K562 (cell line): ENCODE results near the gene LENEP. TPM values are rescaled to one million over a fixed set of nuclear protein-coding genes. Genes with fewer than 3 reads are reported as not detected.

Source experiments
- ZNF212 ChIP-seq: fragments of 450-650 bp; formaldehyde crosslinking; IDR thresholded peaks from 2 replicates; pipeline ENCODE4 v1.4.0; 2020; ENCODE audit warnings: mild to moderate bottlenecking
- ZNF644 ChIP-seq: fragments of 200-800 bp; sonication (Bioruptor generic); IDR thresholded peaks from 2 replicates; pipeline ENCODE4 v1.6.1; 2016; ENCODE audit warnings: low read depth, missing genetic modification characterization, missing compliant biosample characterization
- polyA plus RNA-seq, 8 experiments: library from polyadenylated mRNA; depleted of rRNA in 4 of 8; stranded (reverse) in 5 of 8; unstranded in 3 of 8; fragments of >200 nt; fragmentation: Nextera tagmentation in 2 of 8; fragmentation: Illumina TruSeq in 1 of 8; extraction: Ambion mirVana in 2 of 8; extraction: Trizol in 1 of 8; gene quantifications; 2 replicates each; pipeline versions ENCODE4 v1.2.1 to v1.2.3, GENCODE V29; 2011 to 2014; ENCODE audit warnings: inconsistent platforms in 1 of 8, missing spikeins in 1 of 8
- total RNA-seq, 7 experiments: library from RNA; depleted of rRNA in 6 of 7; stranded (reverse); fragments of >200 nt in 6 of 7; fragmentation: Illumina TruSeq in 2 of 7; extraction: Trizol in 2 of 7; gene quantifications; 2 replicates each; pipeline versions ENCODE4 v1.2.1 to v1.2.3, GENCODE V29; 2011 to 2021; ENCODE audit warnings: low replicate concordance in 1 of 7
- TF ChIP-seq, protein P1 (sequence below): fragments of 450-650 bp; IDR thresholded peaks from 2 replicates; pipeline ENCODE4 v1.6.1; 2016; ENCODE audit warnings: low read depth
- TF ChIP-seq, protein P2 (sequence below): fragments of 450-650 bp; formaldehyde crosslinking; IDR thresholded peaks from 2 replicates; pipeline ENCODE4 v1.4.0; 2020; ENCODE audit warnings: mild to moderate bottlenecking, moderate library complexity
- TF ChIP-seq, protein P3 (sequence below): fragments of 250-450 bp; sonication (Bioruptor Pico); IDR thresholded peaks from 2 replicates; pipeline ENCODE4 v1.5.0; 2021; ENCODE audit warnings: mild to moderate bottlenecking, borderline replicate concordance
- TF ChIP-seq, protein P4 (sequence below), 2 experiments: fragments of 450-650 bp; IDR thresholded peaks; 2 replicates each; pipeline ENCODE4 v1.6.1; 2018; ENCODE audit warnings: mild to moderate bottlenecking in 2 of 2, low read depth in 1 of 2; ENCODE audit not compliant: partially characterized antibody in 2 of 2
- TF ChIP-seq, protein P5 (sequence below): fragments of 250-450 bp; sonication (Bioruptor Pico); IDR thresholded peaks from 2 replicates; pipeline ENCODE4 v1.4.0; 2020; ENCODE audit warnings: mild to moderate bottlenecking, moderate library complexity

Gene LENEP
- total and polyA plus RNA-seq, 9 of the 15 experiments (the other 6 are each of a cell fraction or from before 2014, with no cell fraction given) = 0.23 to 0.87 (median 0.67) TPM; not detected in 5

DNA sequence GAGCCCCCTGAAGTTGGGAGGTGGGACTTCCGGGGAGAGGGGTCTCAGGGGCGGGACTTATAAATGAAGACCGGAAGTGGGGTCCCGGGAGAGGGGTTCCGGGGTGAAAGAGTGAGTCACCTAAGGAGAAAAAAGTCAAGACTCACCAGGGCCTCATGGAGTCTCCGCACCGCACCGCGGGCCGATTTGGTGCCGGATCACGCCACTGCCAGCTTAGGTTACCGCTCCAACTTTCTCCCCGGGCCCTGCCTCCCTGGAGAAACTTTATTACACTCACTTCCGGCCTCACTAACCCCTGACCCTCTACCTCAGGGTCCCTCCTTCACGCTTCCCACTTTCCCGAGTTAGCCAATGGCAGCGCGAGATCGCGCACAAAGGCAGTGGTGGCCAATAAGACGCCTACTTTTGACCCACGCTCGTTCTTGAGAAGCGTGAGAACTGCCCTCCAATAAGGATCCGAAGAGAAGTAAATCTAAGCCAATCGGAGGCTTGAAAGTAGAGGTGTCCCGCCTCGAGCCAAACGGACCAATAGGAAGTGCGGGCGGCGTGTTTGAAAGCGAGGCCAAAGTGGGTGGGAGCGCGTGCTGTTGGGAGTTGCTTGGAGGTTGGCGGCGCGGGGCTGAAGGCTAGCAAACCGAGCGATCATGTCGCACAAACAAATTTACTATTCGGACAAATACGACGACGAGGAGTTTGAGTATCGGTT lies 19.1 kb upstream of the LENEP start, which contains the start of gene CKS1B (continued):
- TF ChIP-seq, protein P1, sequence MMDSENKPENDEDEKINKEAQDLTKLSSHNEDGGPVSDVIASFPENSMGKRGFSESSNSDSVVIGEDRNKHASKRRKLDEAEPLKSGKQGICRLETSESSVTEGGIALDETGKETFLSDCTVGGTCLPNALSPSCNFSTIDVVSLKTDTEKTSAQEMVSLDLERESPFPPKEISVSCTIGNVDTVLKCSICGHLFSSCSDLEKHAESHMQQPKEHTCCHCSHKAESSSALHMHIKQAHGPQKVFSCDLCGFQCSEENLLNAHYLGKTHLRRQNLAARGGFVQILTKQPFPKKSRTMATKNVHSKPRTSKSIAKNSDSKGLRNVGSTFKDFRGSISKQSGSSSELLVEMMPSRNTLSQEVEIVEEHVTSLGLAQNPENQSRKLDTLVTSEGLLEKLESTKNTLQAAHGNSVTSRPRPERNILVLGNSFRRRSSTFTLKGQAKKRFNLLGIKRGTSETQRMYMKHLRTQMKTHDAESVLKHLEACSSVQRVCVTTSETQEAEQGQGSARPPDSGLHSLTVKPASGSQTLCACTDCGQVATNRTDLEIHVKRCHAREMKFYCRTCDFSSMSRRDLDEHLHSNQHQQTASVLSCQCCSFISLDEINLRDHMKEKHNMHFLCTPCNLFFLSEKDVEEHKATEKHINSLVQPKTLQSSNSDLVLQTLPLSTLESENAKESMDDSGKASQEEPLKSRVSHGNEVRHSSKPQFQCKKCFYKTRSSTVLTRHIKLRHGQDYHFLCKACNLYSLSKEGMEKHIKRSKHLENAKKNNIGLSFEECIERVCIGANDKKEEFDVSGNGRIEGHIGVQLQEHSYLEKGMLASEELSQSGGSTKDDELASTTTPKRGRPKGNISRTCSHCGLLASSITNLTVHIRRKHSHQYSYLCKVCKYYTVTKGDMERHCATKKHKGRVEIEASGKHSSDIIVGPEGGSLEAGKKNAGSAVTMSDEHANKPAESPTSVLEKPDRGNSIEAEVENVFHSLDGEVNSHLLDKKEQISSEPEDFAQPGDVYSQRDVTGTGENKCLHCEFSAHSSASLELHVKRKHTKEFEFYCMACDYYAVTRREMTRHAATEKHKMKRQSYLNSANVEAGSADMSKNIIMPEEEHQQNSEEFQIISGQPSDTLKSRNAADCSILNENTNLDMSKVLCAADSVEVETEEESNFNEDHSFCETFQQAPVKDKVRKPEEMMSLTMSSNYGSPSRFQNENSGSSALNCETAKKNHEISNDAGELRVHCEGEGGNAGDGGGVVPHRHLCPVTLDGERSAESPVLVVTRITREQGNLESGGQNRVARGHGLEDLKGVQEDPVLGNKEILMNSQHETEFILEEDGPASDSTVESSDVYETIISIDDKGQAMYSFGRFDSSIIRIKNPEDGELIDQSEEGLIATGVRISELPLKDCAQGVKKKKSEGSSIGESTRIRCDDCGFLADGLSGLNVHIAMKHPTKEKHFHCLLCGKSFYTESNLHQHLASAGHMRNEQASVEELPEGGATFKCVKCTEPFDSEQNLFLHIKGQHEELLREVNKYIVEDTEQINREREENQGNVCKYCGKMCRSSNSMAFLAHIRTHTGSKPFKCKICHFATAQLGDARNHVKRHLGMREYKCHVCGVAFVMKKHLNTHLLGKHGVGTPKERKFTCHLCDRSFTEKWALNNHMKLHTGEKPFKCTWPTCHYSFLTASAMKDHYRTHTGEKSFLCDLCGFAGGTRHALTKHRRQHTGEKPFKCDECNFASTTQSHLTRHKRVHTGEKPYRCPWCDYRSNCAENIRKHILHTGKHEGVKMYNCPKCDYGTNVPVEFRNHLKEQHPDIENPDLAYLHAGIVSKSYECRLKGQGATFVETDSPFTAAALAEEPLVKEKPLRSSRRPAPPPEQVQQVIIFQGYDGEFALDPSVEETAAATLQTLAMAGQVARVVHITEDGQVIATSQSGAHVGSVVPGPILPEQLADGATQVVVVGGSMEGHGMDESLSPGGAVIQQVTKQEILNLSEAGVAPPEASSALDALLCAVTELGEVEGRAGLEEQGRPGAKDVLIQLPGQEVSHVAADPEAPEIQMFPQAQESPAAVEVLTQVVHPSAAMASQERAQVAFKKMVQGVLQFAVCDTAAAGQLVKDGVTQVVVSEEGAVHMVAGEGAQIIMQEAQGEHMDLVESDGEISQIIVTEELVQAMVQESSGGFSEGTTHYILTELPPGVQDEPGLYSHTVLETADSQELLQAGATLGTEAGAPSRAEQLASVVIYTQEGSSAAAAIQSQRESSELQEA = no peak
- TF ChIP-seq ZNF644 (tag) (no peak), ZNF212 (CRISPR knock-in tag) (0 out of 2 replicates have a peak, but pooled peaks have one; percentile 32)
- TF ChIP-seq, protein P2, sequence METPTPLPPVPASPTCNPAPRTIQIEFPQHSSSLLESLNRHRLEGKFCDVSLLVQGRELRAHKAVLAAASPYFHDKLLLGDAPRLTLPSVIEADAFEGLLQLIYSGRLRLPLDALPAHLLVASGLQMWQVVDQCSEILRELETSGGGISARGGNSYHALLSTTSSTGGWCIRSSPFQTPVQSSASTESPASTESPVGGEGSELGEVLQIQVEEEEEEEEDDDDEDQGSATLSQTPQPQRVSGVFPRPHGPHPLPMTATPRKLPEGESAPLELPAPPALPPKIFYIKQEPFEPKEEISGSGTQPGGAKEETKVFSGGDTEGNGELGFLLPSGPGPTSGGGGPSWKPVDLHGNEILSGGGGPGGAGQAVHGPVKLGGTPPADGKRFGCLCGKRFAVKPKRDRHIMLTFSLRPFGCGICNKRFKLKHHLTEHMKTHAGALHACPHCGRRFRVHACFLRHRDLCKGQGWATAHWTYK = no peak; the same call in 1 of the 2 replicates
- TF ChIP-seq, protein P3, sequence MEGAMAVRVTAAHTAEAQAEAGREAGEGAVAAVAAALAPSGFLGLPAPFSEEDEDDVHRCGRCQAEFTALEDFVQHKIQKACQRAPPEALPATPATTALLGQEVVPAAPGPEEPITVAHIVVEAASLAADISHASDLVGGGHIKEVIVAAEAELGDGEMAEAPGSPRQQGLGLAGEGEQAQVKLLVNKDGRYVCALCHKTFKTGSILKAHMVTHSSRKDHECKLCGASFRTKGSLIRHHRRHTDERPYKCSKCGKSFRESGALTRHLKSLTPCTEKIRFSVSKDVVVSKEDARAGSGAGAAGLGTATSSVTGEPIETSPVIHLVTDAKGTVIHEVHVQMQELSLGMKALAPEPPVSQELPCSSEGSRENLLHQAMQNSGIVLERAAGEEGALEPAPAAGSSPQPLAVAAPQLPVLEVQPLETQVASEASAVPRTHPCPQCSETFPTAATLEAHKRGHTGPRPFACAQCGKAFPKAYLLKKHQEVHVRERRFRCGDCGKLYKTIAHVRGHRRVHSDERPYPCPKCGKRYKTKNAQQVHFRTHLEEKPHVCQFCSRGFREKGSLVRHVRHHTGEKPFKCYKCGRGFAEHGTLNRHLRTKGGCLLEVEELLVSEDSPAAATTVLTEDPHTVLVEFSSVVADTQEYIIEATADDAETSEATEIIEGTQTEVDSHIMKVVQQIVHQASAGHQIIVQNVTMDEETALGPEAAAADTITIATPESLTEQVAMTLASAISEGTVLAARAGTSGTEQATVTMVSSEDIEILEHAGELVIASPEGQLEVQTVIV (CRISPR knock-in tag) = no peak
- TF ChIP-seq, protein P4, sequence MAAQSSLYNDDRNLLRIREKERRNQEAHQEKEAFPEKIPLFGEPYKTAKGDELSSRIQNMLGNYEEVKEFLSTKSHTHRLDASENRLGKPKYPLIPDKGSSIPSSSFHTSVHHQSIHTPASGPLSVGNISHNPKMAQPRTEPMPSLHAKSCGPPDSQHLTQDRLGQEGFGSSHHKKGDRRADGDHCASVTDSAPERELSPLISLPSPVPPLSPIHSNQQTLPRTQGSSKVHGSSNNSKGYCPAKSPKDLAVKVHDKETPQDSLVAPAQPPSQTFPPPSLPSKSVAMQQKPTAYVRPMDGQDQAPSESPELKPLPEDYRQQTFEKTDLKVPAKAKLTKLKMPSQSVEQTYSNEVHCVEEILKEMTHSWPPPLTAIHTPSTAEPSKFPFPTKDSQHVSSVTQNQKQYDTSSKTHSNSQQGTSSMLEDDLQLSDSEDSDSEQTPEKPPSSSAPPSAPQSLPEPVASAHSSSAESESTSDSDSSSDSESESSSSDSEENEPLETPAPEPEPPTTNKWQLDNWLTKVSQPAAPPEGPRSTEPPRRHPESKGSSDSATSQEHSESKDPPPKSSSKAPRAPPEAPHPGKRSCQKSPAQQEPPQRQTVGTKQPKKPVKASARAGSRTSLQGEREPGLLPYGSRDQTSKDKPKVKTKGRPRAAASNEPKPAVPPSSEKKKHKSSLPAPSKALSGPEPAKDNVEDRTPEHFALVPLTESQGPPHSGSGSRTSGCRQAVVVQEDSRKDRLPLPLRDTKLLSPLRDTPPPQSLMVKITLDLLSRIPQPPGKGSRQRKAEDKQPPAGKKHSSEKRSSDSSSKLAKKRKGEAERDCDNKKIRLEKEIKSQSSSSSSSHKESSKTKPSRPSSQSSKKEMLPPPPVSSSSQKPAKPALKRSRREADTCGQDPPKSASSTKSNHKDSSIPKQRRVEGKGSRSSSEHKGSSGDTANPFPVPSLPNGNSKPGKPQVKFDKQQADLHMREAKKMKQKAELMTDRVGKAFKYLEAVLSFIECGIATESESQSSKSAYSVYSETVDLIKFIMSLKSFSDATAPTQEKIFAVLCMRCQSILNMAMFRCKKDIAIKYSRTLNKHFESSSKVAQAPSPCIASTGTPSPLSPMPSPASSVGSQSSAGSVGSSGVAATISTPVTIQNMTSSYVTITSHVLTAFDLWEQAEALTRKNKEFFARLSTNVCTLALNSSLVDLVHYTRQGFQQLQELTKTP (IDR thresholded peaks at IDR 0.05; ENCODE audit: low read depth in 1 of 2, partially characterized antibody in 2 of 2) = peak in 1 of 2 experiments; percentile 48
- TF ChIP-seq, protein P5, sequence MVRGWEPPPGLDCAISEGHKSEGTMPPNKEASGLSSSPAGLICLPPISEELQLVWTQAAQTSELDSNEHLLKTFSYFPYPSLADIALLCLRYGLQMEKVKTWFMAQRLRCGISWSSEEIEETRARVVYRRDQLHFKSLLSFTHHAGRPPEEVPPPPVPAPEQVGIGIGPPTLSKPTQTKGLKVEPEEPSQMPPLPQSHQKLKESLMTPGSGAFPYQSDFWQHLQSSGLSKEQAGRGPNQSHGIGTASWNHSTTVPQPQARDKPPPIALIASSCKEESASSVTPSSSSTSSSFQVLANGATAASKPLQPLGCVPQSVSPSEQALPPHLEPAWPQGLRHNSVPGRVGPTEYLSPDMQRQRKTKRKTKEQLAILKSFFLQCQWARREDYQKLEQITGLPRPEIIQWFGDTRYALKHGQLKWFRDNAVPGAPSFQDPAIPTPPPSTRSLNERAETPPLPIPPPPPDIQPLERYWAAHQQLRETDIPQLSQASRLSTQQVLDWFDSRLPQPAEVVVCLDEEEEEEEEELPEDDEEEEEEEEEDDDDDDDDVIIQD (CRISPR knock-in tag) = no peak
